MM.1S (cell line): ENCODE data around the gene VSNL1.
"Not testable (repeated sequence)": the region's sequence is repeated elsewhere in the genome, so short reads cannot be mapped to it uniquely, and the experiment has no call there.

Experiments
- DNase-seq: peaks from one replicate; pipeline ENCODE4 v3.0.0-alpha.2; 2015
- H2AFZ ChIP-seq: fragments of 300-600 bp; sonication (generic); 2 replicates; pipeline ENCODE4 v1.6.0; 2016; ENCODE audit warnings: antibody characterized with exemption, low read length
- H3F3A ChIP-seq: fragments of 300-600 bp; sonication (generic); 2 replicates; pipeline ENCODE4 v1.6.1; 2016; ENCODE audit warnings: mild to moderate bottlenecking, antibody characterized with exemption, low read length, moderate library complexity, mixed read lengths; ENCODE audit not compliant: insufficient read depth
- H3K27ac ChIP-seq: fragments of 300-600 bp; sonication (generic); 2 replicates; pipeline ENCODE4 v1.5.1; 2016; ENCODE audit warnings: mild to moderate bottlenecking, low read length
- H3K27me3 ChIP-seq: fragments of 300-600 bp; sonication (generic); replicated peaks from 2 replicates; pipeline ENCODE4 v1.6.0; 2016; ENCODE audit warnings: low read length; ENCODE audit not compliant: insufficient read depth
- H3K36me3 ChIP-seq: fragments of 300-600 bp; sonication (generic); replicated peaks from 2 replicates; pipeline ENCODE4 v1.6.1; 2016; ENCODE audit warnings: mild to moderate bottlenecking, low read length, mixed read lengths; ENCODE audit not compliant: insufficient read depth
- H3K4me1 ChIP-seq: fragments of 300-600 bp; sonication (generic); 2 replicates; pipeline ENCODE4 v1.6.1; 2016; ENCODE audit warnings: low read length, mixed read lengths
- H3K4me2 ChIP-seq: fragments of 300-600 bp; sonication (generic); 2 replicates; pipeline ENCODE4 v1.6.0; 2016; ENCODE audit warnings: low read depth, low read length
- H3K4me3 ChIP-seq: fragments of 300-600 bp; sonication (generic); 2 replicates; pipeline ENCODE4 v1.5.1; 2016; ENCODE audit warnings: low read length, mixed read lengths
- H3K79me2 ChIP-seq: fragments of 300-600 bp; sonication (generic); 2 replicates; pipeline ENCODE4 v1.6.1; 2016; ENCODE audit warnings: mixed run types, low read length, mixed read lengths
- H3K9ac ChIP-seq: fragments of 300-600 bp; sonication (generic); 2 replicates; pipeline ENCODE4 v1.6.1; 2016; ENCODE audit warnings: low read length, mixed read lengths
- H3K9me2 ChIP-seq: fragments of 300-600 bp; sonication (generic); replicated peaks from 2 replicates; pipeline ENCODE4 v1.6.1; 2016; ENCODE audit warnings: mild to moderate bottlenecking, low read length, mixed read lengths; ENCODE audit not compliant: insufficient read depth
- H3K9me3 ChIP-seq: fragments of 300-600 bp; sonication (generic); replicated peaks from 2 replicates; pipeline ENCODE4 v1.6.1; 2016; ENCODE audit warnings: mild to moderate bottlenecking, low read length, mixed read lengths; ENCODE audit not compliant: insufficient read depth
- H4K20me1 ChIP-seq: fragments of 300-600 bp; sonication (generic); 2 replicates; pipeline ENCODE4 v1.6.1; 2016; ENCODE audit warnings: mild to moderate bottlenecking, low read length, moderate library complexity, mixed read lengths; ENCODE audit not compliant: insufficient read depth
- EZH2 ChIP-seq: fragments of 300-600 bp; sonication (generic); optimal IDR thresholded peaks from 2 replicates; pipeline ENCODE3; 2017; ENCODE audit warnings: low read depth, mild to moderate bottlenecking, antibody characterized with exemption, low read length, mixed read lengths
- EZH2phosphoT487 ChIP-seq: fragments of 300-600 bp; sonication (generic); IDR thresholded peaks from 2 replicates; pipeline ENCODE4 v1.6.1; 2018; ENCODE audit warnings: antibody characterized with exemption, low read length
- TF ChIP-seq, protein P1 (sequence below): fragments of 300-600 bp; sonication (generic); IDR thresholded peaks from 2 replicates; pipeline ENCODE4 v1.5.1; 2016; ENCODE audit warnings: antibody characterized with exemption, low read length, mixed read lengths

Gene VSNL1

DNA sequence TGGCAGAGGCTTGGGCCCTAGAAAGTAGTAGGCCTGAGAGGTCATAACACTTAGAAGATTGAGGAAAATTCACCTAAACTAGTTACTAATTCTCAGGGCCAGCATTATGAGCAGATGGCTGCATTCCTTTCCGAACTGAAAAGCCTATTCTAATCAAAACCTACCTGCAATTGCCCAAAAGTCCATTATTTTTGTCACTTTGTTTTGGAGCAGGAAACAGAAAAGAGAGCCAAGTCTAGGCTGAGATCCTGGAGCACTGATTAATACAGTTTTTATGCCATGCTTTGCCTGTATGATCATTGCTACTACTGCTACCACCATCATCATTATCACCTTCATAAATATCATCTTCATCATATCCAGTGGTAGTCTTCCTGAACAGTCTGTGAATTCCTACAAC, 14.7 kb downstream of the VSNL1 start:
- no peaks in the 10 kb centered on the region for H3K4me1 ChIP-seq
- H3K36me3 ChIP-seq = no peaks in the 10 kb centered on the region
- no peak overlapping the region for H3K27ac ChIP-seq
- no peak for DNase-seq
- no peak overlapping the region for H3K4me2 ChIP-seq
- H3K9ac ChIP-seq = no peak overlapping the region
- H3K9me2 ChIP-seq = no peaks in the 10 kb centered on the region
- H3K9me3 ChIP-seq = no peaks in the 10 kb centered on the region
- H4K20me1 ChIP-seq = no peaks in the 10 kb centered on the region
- no peaks in the 10 kb centered on the region for H3K79me2 ChIP-seq
- TF ChIP-seq EZH2 = no peak
- TF ChIP-seq, protein P1, sequence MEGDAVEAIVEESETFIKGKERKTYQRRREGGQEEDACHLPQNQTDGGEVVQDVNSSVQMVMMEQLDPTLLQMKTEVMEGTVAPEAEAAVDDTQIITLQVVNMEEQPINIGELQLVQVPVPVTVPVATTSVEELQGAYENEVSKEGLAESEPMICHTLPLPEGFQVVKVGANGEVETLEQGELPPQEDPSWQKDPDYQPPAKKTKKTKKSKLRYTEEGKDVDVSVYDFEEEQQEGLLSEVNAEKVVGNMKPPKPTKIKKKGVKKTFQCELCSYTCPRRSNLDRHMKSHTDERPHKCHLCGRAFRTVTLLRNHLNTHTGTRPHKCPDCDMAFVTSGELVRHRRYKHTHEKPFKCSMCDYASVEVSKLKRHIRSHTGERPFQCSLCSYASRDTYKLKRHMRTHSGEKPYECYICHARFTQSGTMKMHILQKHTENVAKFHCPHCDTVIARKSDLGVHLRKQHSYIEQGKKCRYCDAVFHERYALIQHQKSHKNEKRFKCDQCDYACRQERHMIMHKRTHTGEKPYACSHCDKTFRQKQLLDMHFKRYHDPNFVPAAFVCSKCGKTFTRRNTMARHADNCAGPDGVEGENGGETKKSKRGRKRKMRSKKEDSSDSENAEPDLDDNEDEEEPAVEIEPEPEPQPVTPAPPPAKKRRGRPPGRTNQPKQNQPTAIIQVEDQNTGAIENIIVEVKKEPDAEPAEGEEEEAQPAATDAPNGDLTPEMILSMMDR = no peak
- TF ChIP-seq EZH2phosphoT487 = no peak
- H3F3A ChIP-seq = no peaks in the 10 kb centered on the region
- H2AFZ ChIP-seq = no peak overlapping the region
- H3K4me3 ChIP-seq = no peak overlapping the region
- H3K27me3 ChIP-seq = no peaks in the 10 kb centered on the region

DNA sequence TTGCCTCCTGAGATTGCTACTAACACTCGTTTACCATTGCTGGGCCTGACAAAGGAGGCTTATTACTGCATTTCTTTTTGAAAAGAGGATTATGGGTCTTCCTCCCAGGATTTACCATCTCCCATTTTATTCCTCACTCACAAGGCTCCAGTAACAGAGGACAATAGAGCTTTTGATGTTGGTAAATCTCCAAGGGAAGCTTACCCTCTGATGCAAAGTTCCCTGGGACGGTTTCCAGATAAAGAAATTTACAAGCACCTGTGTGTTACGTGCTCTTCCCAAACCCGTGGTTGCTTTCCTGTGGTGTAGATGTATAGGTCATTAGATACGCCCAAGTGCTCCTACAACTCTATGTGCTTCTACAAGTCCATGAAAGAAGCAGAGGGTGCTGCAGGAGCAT, 17.1 kb downstream of the VSNL1 start:
- Histone ChIP-seq H4K20me1 (no peaks in the 10 kb centered on the region), H3K36me3 (no peaks in the 10 kb centered on the region), H3K4me3 (no peak overlapping the region), H3K4me2 (no peak overlapping the region), H3K9me2 (no peaks in the 10 kb centered on the region), H2AFZ (no peak overlapping the region), H3K79me2 (no peaks in the 10 kb centered on the region), H3K9ac (no peak overlapping the region), H3K9me3 (no peaks in the 10 kb centered on the region), H3F3A (no peaks in the 10 kb centered on the region), H3K27me3 (no peaks in the 10 kb centered on the region), H3K4me1 (no peaks in the 10 kb centered on the region), H3K27ac (no peak overlapping the region)
- TF ChIP-seq, protein P1 = no peak
- no peak for TF ChIP-seq EZH2
- no peak for TF ChIP-seq EZH2phosphoT487
- no peak for DNase-seq

DNA sequence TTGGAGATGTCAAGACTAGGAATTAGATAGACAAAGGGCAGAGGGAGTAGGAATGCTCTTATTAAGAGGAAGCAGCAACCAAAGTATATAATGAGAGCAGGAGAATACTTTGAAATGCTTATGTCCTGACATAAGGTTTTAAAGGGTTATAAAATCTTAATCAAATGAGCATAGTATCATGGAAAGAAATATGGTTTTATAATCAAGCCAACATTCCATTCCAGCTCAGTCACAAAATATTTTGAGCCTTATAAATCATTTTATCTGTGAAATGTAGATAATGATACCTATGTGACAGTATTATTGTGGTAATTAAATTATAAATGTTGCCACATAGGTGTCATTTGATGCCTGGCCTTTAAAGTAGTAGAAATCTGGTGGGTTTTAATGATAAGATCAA, 17.6 kb downstream of the VSNL1 start:
- Histone ChIP-seq H3K9me3 (no peaks in the 10 kb centered on the region), H3F3A (no peaks in the 10 kb centered on the region), H2AFZ (no peak overlapping the region), H3K79me2 (no peaks in the 10 kb centered on the region), H3K4me2 (no peak overlapping the region), H3K27ac (no peak overlapping the region), H3K9me2 (no peaks in the 10 kb centered on the region), H3K4me3 (no peak overlapping the region), H3K9ac (no peak overlapping the region), H3K27me3 (no peaks in the 10 kb centered on the region), H4K20me1 (no peaks in the 10 kb centered on the region), H3K36me3 (no peaks in the 10 kb centered on the region), H3K4me1 (no peaks in the 10 kb centered on the region)
- DNase-seq = no peak
- TF ChIP-seq EZH2phosphoT487 (no peak), EZH2 (no peak)
- TF ChIP-seq, protein P1 = no peak

DNA sequence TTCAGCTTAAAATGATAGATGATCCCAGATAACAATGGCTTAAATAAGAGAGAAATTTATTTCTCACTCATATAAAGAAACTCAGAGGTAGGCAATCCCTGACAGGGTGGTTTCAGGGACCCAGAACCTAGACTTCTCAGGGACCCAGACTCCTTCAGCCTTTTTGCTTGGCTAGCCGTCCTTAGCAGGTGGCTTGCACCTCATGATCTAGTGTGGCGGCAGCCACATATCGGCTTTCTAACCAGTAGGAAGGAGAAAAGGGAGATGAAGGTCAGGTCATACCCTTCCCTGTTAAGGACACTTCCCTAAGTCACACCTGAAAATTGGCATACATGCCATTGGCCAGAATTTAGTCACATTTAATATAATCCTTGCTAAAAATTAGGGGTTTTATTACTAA, 18.4 kb downstream of the VSNL1 start:
- Histone ChIP-seq H3K9me3 (no peaks in the 10 kb centered on the region), H3F3A (no peaks in the 10 kb centered on the region), H3K4me3 (no peak overlapping the region), H3K27me3 (no peaks in the 10 kb centered on the region), H3K4me2 (no peak overlapping the region), H3K9me2 (no peaks in the 10 kb centered on the region), H3K9ac (no peak overlapping the region), H3K36me3 (no peaks in the 10 kb centered on the region), H2AFZ (no peak overlapping the region), H3K27ac (no peak overlapping the region), H3K79me2 (no peaks in the 10 kb centered on the region), H4K20me1 (no peaks in the 10 kb centered on the region), H3K4me1 (no peaks in the 10 kb centered on the region)
- TF ChIP-seq, protein P1 = no peak
- no peak for TF ChIP-seq EZH2
- no peak for TF ChIP-seq EZH2phosphoT487
- no peak for DNase-seq

DNA sequence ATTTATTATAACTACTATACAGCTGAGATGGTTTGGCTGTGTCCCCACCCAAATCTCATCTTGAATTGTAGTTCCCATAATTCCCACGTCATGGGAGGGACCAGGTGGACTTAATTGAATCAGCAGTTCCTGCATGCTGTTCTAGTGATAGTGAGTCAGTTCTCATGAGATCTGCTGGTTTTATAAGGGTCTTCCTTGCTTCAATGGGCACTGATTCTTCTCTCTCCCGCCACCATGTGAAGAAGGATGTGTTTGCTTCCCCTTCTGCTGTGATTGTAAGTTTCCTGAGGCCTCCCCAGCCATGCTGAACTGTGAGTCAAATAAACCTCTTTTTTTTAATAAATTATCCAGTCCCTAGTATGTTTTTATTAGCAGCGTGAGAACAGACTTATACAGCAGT, 25.2 kb downstream of the VSNL1 start:
- H4K20me1 ChIP-seq, H3K4me2 ChIP-seq, H3K36me3 ChIP-seq: not testable (repeated sequence)

More for the DNA sequence above, 25.2 kb downstream of the VSNL1 start:
- H3K79me2 ChIP-seq, H3K4me3 ChIP-seq, H3K27me3 ChIP-seq, H2AFZ ChIP-seq, H3F3A ChIP-seq, H3K9me3 ChIP-seq, H3K27ac ChIP-seq, DNase-seq, H3K9ac ChIP-seq, H3K4me1 ChIP-seq, H3K9me2 ChIP-seq: not testable (repeated sequence)
